OCI-LY7 (cell line): ENCODE results near the gene LYPLAL1.

Experiments
- EZH2phosphoT487 ChIP-seq: fragments of 200-600 bp; sonication (generic); IDR thresholded peaks from 2 replicates; pipeline ENCODE4 v1.6.1; 2018; ENCODE audit warnings: low read depth, borderline replicate concordance, mild to moderate bottlenecking, mixed run types, antibody characterized with exemption, low read length, moderate library complexity, mixed read lengths
- TF ChIP-seq, protein P1 (sequence below): fragments of 200-600 bp; sonication (generic); conservative IDR thresholded peaks from 2 replicates; pipeline ENCODE4 v1.5.1; 2014; ENCODE audit warnings: mild to moderate bottlenecking, antibody characterized with exemption, low read length, moderate library complexity, mixed read lengths

DNA sequence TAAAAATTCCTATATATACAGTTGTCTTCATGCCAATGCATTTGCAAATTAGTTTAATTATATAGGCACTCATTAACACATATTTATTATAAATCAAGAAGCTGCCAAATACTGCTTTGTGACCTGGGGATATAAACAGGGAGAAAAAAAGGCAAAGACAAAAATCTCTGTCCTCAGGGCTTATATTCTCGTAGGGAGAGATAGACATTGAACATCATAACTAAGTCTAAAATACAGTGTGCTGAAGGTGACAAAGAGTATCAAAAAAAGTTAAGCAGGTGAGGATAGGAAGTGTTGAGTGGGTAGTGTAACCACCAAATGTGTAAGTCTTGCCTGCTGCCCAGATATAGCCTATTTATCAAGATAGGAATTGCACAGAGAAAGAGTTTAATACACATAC, 40.7 kb upstream of the LYPLAL1 start:
- TF ChIP-seq, protein P1, sequence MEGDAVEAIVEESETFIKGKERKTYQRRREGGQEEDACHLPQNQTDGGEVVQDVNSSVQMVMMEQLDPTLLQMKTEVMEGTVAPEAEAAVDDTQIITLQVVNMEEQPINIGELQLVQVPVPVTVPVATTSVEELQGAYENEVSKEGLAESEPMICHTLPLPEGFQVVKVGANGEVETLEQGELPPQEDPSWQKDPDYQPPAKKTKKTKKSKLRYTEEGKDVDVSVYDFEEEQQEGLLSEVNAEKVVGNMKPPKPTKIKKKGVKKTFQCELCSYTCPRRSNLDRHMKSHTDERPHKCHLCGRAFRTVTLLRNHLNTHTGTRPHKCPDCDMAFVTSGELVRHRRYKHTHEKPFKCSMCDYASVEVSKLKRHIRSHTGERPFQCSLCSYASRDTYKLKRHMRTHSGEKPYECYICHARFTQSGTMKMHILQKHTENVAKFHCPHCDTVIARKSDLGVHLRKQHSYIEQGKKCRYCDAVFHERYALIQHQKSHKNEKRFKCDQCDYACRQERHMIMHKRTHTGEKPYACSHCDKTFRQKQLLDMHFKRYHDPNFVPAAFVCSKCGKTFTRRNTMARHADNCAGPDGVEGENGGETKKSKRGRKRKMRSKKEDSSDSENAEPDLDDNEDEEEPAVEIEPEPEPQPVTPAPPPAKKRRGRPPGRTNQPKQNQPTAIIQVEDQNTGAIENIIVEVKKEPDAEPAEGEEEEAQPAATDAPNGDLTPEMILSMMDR = no peak
- no peak for TF ChIP-seq EZH2phosphoT487
